CD14-positive monocyte (primary cell): ENCODE results near the gene UNC13B. TPM values are rescaled to one million over a fixed set of nuclear protein-coding genes. Genes with fewer than 3 reads are reported as not detected.

Source experiments
- DNase-seq, 3 donors: peaks; one replicate each; pipeline ENCODE4 v3.0.0-alpha.2; 2011 to 2022
- H2AFZ ChIP-seq: 2 replicates; pipeline ENCODE4 v1.6.0; 2012; ENCODE audit warnings: mild to moderate bottlenecking, low read depth, low read length, inconsistent platforms; ENCODE audit not compliant: insufficient read depth, poor library complexity, severe bottlenecking
- H3K27ac ChIP-seq, 2 donors: 1 replicate in 1 of 2; 2 replicates in 1 of 2; pipeline ENCODE4 v1.5.1; 2012 to 2013; ENCODE audit warnings: low read length in 2 of 2, control low read depth in 1 of 2, inconsistent platforms in 1 of 2, low read depth in 1 of 2, mild to moderate bottlenecking in 1 of 2
- H3K27me3 ChIP-seq, 2 donors: one replicate each; pipeline versions ENCODE4 v1.6.0 to v1.6.1; 2011 to 2013; ENCODE audit warnings: low read length in 2 of 2; ENCODE audit not compliant: control insufficient read depth in 2 of 2, insufficient read depth in 2 of 2
- H3K36me3 ChIP-seq, 2 donors: replicated peaks in 1 of 2; 1 replicate in 1 of 2; 2 replicates in 1 of 2; pipeline versions ENCODE4 v1.5.1 to v1.6.1; 2012 to 2013; ENCODE audit warnings: low read length in 2 of 2, control low read depth in 1 of 2, inconsistent platforms in 1 of 2, mild to moderate bottlenecking in 1 of 2; ENCODE audit not compliant: insufficient read depth in 2 of 2, control insufficient read depth in 1 of 2
- H3K4me1 ChIP-seq, 2 donors: 1 replicate in 1 of 2; 2 replicates in 1 of 2; pipeline versions ENCODE4 v1.5.1 to v1.6.1; 2012 to 2013; ENCODE audit warnings: low read length in 2 of 2, control low read depth in 1 of 2, inconsistent platforms in 1 of 2, mild to moderate bottlenecking in 1 of 2, moderate library complexity in 1 of 2; ENCODE audit not compliant: insufficient read depth in 2 of 2, control insufficient read depth in 1 of 2
- H3K4me2 ChIP-seq: replicated peaks from 2 replicates; pipeline ENCODE3; 2012; ENCODE audit warnings: low read length, moderate library complexity, mild to moderate bottlenecking; ENCODE audit not compliant: poor library complexity, severe bottlenecking; ENCODE audit errors: extremely low read depth
- H3K4me3 ChIP-seq, 3 experiments: fragments of 200-600 bp in 1 of 3; sonication (generic) in 1 of 3; replicated peaks in 1 of 3; 1 replicate in 2 of 3; 2 replicates in 1 of 3; pipeline ENCODE4 v1.5.1; 2011 to 2013; ENCODE audit warnings: low read length in 3 of 3, mild to moderate bottlenecking in 3 of 3, control low read depth in 2 of 3, low read depth in 2 of 3, inconsistent platforms in 1 of 3, moderate library complexity in 1 of 3
- H3K79me2 ChIP-seq: 2 replicates; pipeline ENCODE4 v1.6.0; 2012; ENCODE audit warnings: mild to moderate bottlenecking, control low read depth, inconsistent platforms, low read length, moderate library complexity; ENCODE audit not compliant: insufficient read depth
- H3K9ac ChIP-seq: 2 replicates; pipeline ENCODE4 v1.6.0; 2017; ENCODE audit warnings: low read length, mild to moderate bottlenecking; ENCODE audit not compliant: insufficient read depth, poor library complexity, severe bottlenecking
- H3K9me3 ChIP-seq, 2 donors: replicated peaks in 1 of 2; 1 replicate in 1 of 2; 2 replicates in 1 of 2; pipeline versions ENCODE4 v1.5.1 to v1.6.1; 2012 to 2013; ENCODE audit warnings: low read length in 2 of 2, control low read depth in 1 of 2; ENCODE audit not compliant: control insufficient read depth in 1 of 2, insufficient read depth in 1 of 2
- H4K20me1 ChIP-seq: 2 replicates; pipeline ENCODE4 v1.6.0; 2012; ENCODE audit warnings: mild to moderate bottlenecking, low read length, control low read depth, moderate library complexity; ENCODE audit not compliant: insufficient read depth
- H3K27ac Mint-ChIP-seq, 7 donors: one replicate each; pipeline ENCODE4 v1.8.0; 2020; ENCODE audit warnings: mild to moderate bottlenecking in 7 of 7, mixed read lengths in 7 of 7, moderate library complexity in 6 of 7, inconsistent platforms in 2 of 7
- H3K27me3 Mint-ChIP-seq, 3 donors: one replicate each; pipeline ENCODE4 v1.8.0; 2021 to 2022; ENCODE audit warnings: low read depth in 3 of 3, mild to moderate bottlenecking in 3 of 3, mixed read lengths in 3 of 3, moderate library complexity in 3 of 3, inconsistent platforms in 1 of 3
- H3K36me3 Mint-ChIP-seq, 2 donors: one replicate each; pipeline ENCODE4 v1.8.0; 2020; ENCODE audit warnings: mixed read lengths in 2 of 2, inconsistent platforms in 1 of 2, mild to moderate bottlenecking in 1 of 2
- H3K4me1 Mint-ChIP-seq: one replicate; pipeline ENCODE4 v1.8.0; 2020; ENCODE audit warnings: mild to moderate bottlenecking, mixed read lengths
- H3K4me3 Mint-ChIP-seq, 2 donors: one replicate each; pipeline ENCODE4 v1.8.0; 2020; ENCODE audit warnings: mild to moderate bottlenecking in 2 of 2, mixed read lengths in 2 of 2, moderate library complexity in 1 of 2
- H3K9me3 Mint-ChIP-seq, 7 donors: one replicate each; pipeline ENCODE4 v1.8.0; 2020 to 2022; ENCODE audit warnings: mixed read lengths in 7 of 7, mild to moderate bottlenecking in 6 of 7, moderate library complexity in 6 of 7, inconsistent platforms in 2 of 7
- WGBS: methylation state at CpG from one replicate; pipeline ENCODE4 v1.1.5; 2013; ENCODE audit warnings: missing lambda C conversion rate; ENCODE audit not compliant: insufficient coverage; 5-methylcytosine and 5-hydroxymethylcytosine counted together
- intact Hi-C, 2 donors: fragments of 100-400 bp; cut with micrococcal nuclease; formaldehyde crosslinking; loops; one replicate each; pipeline versions ENCODE4 v1.15.0 to v1.15.1; 2023
- polyA plus RNA-seq, 3 donors: library from polyadenylated mRNA; depleted of rRNA in 1 of 3; unstranded in 2 of 3; stranded (reverse) in 1 of 3; fragments of 300-500 nt in 2 of 3; fragments of >200 nt in 1 of 3; fragmentation: Illumina TruSeq in 2 of 3; gene quantifications; 1 replicate in 2 of 3; 2 replicates in 1 of 3; pipeline ENCODE4 v1.2.3, GENCODE V29; 2012 to 2021
- TF ChIP-seq, protein P1 (sequence below): fragments of 200-600 bp; IDR thresholded peaks from one replicate; pipeline ENCODE4 v1.8.0; 2022; ENCODE audit warnings: antibody characterized with exemption, mild to moderate bottlenecking

UNC13B gene
- polyA plus RNA-seq, 3 donors = 0.41 to 0.81 (median 0.66) TPM

DNA sequence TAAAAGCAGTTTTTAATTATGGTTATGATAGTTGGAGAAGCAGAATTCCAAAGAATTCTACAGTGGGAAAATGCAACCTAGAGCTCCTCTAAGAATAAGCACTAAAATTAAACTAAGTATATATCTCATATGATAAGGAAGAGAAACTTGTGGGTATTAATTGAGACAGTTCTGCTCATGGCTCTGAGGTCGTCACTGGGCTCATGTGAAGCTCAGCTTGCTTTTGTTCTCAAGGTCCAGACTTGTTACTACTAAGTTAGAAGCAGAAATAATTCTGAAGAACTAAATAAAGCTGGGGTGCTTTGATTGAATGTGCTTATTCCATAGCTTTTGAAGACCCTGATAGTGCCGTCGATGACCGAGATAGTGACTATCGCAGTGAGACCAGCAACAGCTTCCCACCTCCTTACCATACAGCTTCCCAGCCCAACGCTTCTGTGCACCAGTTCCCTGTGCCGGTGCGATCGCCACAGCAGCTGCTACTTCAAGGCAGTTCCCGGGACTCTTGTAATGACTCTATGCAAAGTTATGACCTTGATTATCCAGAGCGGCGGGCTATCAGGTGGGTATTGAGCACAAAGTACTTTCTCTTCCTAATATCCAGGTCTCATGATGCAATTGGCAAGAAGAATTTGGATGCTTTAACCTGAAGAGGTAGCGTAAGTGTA, 133.7 kb downstream of the UNC13B start:
- no peaks in the 10 kb centered on the region for H3K27me3 ChIP-seq
- intact Hi-C loops = no loop called here
- H3K4me1 Mint-ChIP-seq = peaks cover 6% of the 10 kb centered on the region
- whole genome bisulfite sequencing = 96% methylated on average over 10 of the region's 13 CpGs
- H3K79me2 ChIP-seq = no peaks in the 10 kb centered on the region
- H3K4me3 Mint-ChIP-seq = no peak overlapping the region
- no peak overlapping the region for H3K27ac Mint-ChIP-seq
- H3K27ac ChIP-seq = no peak overlapping the region
- H3K9me3 ChIP-seq = no peaks in the 10 kb centered on the region
- no peaks in the 10 kb centered on the region for H4K20me1 ChIP-seq
- TF ChIP-seq, protein P1, sequence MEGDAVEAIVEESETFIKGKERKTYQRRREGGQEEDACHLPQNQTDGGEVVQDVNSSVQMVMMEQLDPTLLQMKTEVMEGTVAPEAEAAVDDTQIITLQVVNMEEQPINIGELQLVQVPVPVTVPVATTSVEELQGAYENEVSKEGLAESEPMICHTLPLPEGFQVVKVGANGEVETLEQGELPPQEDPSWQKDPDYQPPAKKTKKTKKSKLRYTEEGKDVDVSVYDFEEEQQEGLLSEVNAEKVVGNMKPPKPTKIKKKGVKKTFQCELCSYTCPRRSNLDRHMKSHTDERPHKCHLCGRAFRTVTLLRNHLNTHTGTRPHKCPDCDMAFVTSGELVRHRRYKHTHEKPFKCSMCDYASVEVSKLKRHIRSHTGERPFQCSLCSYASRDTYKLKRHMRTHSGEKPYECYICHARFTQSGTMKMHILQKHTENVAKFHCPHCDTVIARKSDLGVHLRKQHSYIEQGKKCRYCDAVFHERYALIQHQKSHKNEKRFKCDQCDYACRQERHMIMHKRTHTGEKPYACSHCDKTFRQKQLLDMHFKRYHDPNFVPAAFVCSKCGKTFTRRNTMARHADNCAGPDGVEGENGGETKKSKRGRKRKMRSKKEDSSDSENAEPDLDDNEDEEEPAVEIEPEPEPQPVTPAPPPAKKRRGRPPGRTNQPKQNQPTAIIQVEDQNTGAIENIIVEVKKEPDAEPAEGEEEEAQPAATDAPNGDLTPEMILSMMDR = no peak
- H3K4me1 ChIP-seq = no peaks in the 10 kb centered on the region
- H3K4me2 ChIP-seq = no peak overlapping the region
- H2AFZ ChIP-seq = no peak overlapping the region
- no peaks in the 10 kb centered on the region for H3K36me3 Mint-ChIP-seq
- H3K27me3 Mint-ChIP-seq = peaks cover 0 to 4% (median 2%) of the 10 kb centered on the region in 3 donors
- DNase-seq = no peak
- H3K9ac ChIP-seq = no peak overlapping the region
- no peaks in the 10 kb centered on the region for H3K36me3 ChIP-seq
- no peak overlapping the region for H3K4me3 ChIP-seq
- peaks cover 0 to 10% (median 2%) of the 10 kb centered on the region in 7 donors for H3K9me3 Mint-ChIP-seq

DNA sequence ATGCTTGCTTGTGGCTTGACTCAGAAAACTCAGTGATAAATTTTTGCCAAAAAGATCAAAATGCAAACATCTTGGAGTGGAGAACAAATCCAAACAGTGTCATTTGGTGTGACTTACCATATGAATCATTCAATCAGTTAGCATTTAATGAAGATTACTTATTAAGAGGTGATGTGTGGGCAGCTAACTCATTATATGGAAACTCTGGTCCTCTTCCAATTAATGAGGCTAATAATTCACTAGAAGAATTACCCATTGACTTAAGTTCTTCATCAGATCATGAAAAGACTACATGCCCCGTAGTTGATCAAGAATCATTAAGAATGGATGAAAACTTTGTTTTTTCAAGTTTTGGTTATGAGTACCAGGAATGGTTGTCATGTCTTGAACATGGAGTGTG, 141.8 kb downstream of the UNC13B start:
- H3K36me3 Mint-ChIP-seq = no peaks in the 10 kb centered on the region
- H3K36me3 ChIP-seq = no peaks in the 10 kb centered on the region
- H3K27ac Mint-ChIP-seq = no peak overlapping the region
- peaks cover 4 to 5% (median 5%) of the 10 kb centered on the region in 3 donors for H3K27me3 Mint-ChIP-seq
- no peak for DNase-seq
- H3K4me1 ChIP-seq = no peaks in the 10 kb centered on the region
- H3K27me3 ChIP-seq = no peaks in the 10 kb centered on the region
- no peaks in the 10 kb centered on the region for H4K20me1 ChIP-seq
- intact Hi-C loops = no loop called here
- no peaks in the 10 kb centered on the region for H3K4me1 Mint-ChIP-seq
- no peak overlapping the region for H3K4me3 Mint-ChIP-seq
- peaks cover 0 to 3% (median 0%) of the 10 kb centered on the region in 7 donors for H3K9me3 Mint-ChIP-seq
- TF ChIP-seq, protein P1 = no peak
- H3K27ac ChIP-seq = no peak overlapping the region
- H3K4me2 ChIP-seq = no peak overlapping the region
- WGBS = no CpG with 5 or more reads among the region's 1 CpG
- no peaks in the 10 kb centered on the region for H3K79me2 ChIP-seq
- H3K4me3 ChIP-seq = no peak overlapping the region
- H3K9me3 ChIP-seq = no peaks in the 10 kb centered on the region
- H3K9ac ChIP-seq = no peak overlapping the region
- H2AFZ ChIP-seq = no peak overlapping the region
